Superior temporal gyrus (tissue), 1 donor: Measurements from ENCODE around the gene CNTNAP4.

Experiments
- DNase-seq: peaks from one replicate; pipeline ENCODE4 v3.0.0-alpha.2; 2016; ENCODE audit errors: extremely low spot score

CNTNAP4 gene

DNA sequence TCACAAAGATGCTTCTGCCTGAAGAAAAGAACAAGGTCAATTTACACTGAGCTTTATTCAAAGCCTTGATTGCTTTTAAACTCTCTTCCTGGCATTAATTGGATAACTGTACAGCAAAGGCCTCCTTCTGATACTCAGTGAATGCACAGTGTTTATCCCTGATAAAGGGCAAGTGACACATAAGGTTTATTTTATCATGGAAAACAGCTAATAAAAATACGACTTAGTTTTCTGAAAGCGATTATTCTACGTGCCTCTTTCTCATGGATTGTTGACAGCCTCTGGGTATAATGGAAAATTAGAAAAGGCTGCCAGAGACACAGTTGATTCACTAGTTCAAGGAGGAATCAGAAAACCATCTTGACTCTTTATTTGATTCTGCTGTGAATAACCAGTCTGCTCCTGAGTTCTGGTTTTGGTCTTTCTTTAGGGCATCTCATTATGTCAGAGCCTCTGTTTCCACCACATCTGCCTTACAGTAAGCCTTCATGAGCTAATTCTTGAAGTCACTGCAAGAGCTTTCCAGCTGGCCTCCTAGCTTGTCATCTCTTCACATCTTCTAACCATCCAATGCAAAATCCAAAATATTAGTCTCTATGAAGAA, 212.9 kb downstream of the CNTNAP4 start:
- DNase-seq = peak; percentile 14

DNA sequence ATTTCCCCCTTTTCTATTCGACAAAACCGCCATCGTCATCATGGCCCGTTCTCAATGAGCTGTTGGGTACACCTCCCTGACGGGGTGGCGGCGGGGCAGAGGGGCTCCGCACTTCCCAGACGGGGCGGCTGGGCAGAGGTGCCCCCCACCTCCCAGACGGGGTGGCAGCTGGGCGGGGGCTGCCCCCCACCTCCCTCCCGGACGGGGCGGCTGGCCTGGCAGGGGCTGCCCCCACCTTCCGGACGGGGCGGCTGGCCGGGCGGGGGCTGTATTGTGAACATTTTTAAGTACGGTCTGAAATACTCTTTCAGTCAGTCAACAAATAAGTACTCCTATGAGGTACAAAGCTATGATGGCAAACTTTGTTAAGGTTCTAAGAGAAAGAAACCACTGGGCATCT, 222.8 kb downstream of the CNTNAP4 start:
- DNase-seq = no peak

DNA sequence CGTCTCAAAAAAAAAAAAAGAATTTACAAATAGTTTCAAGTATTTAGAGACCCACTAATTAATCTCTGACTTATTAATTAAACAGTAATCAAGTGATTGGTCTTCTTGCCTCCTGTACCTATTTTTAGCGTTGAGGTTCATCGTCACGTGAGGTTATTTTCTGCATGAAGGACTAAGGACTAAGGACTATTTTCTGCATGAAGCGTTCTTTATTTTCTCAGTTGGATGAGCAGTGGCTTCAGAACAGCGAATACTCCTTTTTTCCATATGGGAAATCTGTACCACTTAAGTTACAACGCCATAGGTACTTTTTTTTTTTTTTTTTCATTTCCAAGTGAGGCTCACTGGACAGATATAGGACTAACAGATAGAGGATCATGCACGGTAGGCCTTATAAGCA, 224.9 kb downstream of the CNTNAP4 start:
- DNase-seq = peak; percentile 2

DNA sequence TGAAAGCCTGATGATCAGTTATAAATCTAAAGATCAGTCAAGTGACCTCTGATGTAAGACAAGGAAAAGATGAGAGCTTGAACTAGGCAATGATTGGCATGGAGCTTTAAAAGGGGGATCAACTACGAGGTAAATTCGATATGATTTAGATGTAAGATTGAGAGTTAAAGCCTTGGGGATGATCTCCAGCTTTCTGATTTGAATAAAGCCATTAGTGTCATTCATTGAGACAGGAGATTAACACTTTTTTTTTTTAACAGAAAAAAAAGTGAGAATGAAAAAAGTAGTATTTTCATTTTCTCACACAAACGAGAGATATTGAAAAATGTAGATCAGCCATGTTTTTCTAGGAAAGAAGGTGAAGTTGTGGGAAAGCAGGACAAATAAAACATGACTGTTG, 225.4 kb downstream of the CNTNAP4 start:
- DNase-seq = no peak

DNA sequence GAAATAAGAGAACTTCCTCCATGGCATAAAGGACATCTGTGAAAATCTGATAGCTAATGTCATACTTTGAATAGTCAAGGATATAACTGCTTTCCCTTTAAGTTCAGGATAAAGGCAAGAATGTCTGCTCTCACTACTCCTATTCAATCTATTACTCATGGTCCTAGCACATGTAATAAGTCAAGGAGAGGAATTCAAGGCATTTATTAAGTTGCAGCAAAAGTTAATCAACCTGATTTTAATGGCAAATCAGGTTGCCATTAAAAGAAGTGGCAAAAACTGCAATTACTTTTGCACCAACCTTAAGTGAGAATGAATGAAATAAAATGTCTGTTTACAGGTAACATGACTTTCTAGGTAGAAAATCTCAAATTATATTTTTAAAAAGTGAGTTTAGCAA, 225.9 kb downstream of the CNTNAP4 start:
- DNase-seq = peak; percentile 6

DNA sequence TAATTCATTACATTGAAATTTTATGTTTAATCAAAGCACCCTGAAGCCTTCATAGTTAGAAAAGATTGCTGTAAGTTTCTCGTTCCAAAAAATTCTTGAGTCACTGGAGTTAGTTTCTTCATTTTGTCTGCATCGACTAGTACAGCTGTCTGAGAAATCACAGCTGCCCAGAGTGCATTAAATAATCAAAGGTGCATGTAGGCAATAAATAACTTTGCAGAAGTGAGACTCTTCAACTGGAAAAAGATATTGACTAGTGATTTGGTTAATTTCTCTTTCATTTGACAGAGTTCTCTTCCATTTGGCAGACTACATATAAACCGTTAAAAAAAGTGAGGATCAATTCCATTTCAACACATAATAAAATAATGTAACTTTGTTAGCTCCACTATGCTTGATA, 234.0 kb downstream of the CNTNAP4 start:
- peak; percentile 3 for DNase-seq

DNA sequence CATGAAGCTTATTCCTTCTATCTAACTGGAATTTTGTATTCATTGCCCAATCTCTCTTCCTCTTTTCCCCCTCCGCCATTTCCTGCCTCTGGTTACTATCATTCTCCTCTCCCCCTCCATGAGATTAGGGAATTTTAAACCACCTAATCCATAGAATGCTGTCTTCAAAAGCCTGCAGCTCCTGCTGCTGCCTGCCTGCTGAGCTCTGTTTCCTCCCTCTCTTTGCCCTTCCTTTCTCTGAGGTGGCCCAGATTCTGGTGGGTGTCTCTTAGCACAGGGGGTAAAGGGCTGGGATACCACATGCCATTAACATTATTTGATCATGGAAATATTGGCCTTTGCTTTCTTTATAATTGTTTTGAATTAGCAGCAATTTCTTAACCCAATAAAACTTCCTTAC, 241.6 kb downstream of the CNTNAP4 start:
- DNase-seq = peak; percentile 13

DNA sequence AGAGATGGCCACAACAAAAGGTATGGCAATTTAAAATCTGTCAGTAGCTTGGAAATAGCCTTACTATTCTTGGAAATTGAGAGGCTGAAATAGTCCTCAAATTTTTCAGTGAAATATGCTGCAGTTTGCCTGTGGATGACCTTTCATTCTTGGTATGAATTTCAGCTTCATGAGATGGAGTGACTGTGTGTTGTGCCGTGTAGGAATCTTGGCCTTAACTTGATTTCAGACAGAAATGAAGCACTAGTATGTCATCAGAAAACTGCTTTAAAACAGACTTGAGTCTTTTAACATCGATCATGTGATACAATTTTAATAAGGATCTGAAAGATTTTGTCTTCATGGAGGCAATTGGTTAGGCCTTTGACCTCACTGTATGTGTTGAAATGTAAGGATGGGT, 247.2 kb downstream of the CNTNAP4 start:
- DNase-seq = no peak

DNA sequence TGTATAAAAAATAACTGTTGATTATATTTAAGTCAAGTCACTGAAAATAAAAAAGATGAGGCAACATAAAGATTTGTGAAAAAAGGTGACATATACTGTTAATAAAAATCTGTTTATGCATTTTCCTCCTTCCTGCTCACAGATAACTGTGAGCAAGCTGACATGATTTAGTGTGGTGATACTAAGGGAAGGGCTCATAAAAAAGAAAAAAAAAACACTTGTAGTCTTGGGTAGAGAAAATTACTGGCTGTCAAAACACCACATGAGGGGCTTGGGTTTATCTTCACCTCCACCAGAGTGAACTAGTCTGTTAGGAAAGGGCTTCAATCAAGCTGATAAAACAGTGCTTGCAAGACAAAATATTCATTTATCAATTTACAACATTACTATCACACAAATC, 247.6 kb downstream of the CNTNAP4 start:
- no peak for DNase-seq

DNA sequence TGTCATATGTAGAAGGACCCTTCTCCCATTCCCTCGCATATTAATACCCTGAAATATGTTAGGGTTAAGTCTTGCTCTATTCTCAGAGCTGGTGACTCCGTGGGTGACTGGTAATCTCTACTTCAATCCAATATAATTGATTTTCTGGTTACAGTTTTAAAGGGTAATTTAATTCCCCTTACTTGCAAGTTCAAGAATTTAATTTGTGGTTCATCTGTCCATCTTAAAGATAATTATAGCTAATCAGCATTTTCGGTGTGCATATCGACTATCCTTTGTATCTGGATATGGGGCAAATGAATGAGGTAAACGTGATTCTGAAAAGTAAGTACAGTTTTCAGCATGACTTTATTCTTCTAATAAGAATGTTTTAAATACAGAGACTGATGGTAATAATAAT, 250.0 kb downstream of the CNTNAP4 start:
- DNase-seq = no peak

DNA sequence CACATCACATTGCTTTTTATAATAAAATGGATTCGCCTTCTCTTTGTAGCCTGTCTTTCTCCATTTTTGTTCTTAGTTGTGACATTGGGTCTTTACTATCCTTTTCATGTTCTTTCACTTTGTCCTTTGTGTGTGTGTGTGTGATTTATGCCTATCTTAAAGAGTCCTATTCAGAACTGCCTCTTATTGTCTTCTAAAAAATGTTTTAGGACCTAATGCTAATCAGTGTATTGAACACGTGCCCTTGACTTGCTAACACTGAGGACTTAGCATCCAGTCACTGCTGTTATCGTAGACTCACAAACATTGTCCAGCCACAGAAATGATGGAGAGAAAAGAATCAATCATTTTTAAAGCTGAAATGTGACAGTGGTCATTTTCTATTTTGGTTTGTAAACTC, 251.9 kb downstream of the CNTNAP4 start:
- no peak for DNase-seq

DNA sequence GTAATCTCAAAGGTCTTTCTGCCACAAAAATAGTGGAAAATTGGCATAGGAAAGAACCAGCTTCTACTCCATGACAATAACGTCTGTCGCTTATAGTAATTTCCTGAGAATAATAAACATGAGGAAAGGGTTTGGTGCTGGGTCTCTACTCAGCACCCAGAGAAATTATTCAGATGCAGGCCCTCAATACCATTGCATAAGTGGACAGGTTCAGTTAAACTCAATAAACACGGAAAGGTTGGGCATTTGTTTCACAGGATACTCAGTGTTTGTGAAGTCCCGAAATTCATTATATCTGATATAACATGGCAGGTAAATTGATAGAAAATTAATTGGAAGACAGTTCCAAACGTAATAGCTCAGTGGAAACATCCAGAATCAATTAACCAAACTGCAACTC, 254.0 kb downstream of the CNTNAP4 start:
- no peak for DNase-seq

DNA sequence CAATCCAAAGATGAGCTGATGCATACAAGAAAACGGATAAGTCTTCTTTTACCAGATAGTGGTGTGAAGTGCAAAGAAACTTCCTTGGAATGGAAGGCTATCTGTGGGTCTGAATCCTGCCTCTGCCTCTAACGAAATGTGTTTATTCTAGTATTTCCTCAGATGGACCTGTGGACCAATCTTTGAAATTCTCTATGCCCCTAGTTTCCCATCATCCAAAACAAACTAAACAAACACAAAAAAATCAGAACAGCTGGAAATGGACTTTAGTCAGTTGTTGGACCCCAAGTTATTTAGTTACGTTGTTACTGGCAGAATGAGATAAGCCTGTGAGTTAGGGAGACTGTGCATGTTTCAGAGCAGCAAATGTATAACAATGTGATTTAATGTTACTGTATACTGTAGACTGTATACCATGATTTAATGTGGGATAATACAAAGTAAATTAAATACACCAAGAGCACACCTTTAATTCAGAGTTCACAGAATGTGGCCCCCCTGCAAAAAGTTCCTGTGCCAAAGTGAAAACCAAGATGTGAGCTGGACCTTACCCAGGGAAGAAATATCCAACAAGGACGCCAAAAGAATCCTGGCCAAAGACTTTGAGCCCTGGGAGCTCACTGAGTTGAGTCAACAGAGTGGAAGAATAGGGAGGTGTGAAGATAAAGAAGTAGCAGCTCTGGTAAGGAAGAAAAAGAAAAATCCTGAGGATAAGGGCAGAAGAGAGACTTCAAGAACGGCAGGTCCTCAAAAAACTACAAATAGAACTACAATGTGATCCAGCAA, 255.2 kb downstream of the CNTNAP4 start:
- DNase-seq = no peak

DNA sequence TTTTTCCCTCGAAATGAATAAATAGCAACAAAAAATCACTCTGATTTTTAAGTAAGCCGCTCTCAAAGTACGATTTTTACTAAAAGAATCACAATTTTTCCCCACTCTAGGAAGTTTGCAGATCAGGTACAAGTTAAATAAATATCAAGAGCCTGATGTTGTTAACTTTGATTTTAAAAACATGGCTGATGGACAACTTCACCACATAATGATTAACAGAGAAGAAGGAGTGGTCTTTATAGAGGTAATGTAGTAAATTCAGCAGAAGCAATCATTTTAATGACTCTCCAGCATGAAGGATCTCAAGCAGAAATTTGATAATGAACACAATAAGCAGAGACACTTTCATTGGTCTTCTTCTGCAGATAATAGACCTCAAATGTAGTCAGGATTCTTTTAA, 262.4 kb downstream of the CNTNAP4 start:
- no peak for DNase-seq

DNA sequence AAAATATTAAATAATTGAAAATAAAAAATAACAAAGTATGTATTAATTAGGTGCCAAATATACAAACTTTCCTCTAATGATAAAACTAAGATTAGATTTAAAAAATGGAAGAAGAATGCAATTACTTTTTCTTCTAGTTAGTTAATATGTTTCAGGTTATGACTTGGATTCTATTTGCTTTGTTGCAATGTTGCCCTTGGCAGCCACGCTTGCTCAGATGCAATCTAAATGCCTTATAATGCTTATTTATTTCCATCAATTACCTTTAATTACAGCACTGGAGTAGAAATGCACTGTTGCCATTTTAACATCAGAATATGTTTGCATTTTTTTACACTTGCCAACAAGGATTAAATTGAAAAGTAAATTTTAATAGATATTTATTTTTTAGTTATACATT, 263.9 kb downstream of the CNTNAP4 start:
- no peak for DNase-seq

DNA sequence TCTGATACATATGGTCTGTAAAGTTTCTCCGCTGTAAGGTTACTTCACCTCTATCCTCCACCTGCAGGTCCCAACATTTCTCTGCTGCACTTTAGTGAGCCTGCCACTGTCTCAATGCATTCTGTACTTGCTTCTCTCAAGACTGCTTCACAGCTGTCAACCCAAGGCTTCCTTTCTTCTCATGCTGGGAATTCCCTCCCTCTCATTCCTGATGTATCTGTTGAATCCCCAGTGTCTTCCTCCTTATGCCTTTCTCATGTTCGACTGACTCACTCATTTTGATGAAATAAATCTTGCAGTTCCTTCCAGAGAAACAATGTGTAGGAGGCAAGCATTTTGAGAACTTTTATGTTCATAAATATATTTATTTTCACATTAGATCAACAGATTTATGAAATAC, 288.3 kb downstream of the CNTNAP4 start:
- peak; percentile 32 for DNase-seq

DNA sequence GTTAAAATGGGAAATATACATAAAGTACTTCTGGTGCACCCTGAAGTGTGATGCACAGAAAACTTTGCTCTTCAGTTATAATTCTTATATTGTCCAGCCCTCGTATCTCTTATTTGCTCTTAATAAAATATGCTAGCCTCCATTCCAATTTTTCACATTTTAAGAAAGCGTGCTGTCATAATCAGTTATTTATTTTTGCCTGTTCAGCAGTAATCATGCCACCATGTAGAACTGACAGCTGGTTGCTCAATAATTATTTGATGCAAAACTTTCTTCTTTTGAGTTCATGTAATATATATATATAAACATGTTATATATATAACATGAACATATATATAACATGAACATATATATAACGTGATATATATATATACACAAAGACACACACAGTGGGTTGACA, 294.6 kb downstream of the CNTNAP4 start:
- DNase-seq = no peak

DNA sequence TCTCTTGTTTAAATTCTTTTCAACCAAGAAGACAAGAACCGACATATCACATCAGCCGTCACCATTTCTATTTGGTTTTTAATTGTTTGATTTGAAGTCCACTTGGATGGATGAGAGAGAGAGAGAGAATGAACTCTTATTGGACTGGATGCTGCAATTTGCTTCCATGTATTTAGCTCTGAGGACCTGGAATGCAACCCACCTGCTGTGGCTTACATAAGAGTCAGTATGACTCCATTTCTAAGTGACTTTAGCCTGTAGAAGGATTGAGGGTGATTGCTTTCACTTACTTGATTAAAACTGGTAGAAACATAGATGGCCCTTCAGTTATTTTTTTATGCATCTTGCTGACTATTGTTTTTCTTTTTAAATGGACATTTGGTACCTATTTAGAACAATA, 296.1 kb downstream of the CNTNAP4 start:
- no peak for DNase-seq

DNA sequence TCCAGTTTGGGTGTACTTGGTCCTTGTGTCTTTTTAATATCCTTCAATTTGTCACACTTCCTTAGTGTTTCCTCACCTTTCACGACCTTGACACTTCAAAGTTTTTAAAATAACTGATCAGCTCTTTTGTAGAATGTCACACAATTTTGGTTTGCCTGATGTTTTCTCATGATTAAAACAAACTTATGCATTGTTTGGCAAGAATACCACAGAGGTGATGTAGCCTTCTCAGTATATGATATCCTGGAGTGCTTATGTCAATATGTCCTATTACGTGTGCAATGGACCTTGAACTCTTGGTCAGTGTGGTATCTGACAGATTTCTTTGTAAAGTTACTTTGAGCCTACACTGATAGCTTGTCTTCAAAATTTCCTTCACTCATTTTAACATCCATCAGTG, 297.4 kb downstream of the CNTNAP4 start:
- no peak for DNase-seq

DNA sequence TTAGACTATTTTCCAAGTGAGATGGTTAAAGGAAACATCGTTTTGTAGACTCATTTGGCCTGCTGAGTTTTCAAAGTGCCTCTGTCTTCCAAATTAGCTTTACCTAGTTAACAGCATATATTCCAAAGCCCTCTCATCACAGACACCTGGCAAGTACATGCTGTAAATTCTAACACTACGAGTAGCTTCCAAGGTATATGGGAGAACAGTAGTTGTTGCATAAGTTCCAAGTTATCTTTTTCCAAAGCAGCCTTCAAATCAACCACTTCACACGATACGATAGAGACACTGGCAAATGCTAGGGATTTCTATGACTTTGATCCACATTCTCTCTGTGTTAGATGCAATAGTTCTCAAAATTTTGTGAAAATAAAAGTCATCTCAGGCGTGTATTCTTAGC, 299.3 kb downstream of the CNTNAP4 start:
- no peak for DNase-seq

DNA sequence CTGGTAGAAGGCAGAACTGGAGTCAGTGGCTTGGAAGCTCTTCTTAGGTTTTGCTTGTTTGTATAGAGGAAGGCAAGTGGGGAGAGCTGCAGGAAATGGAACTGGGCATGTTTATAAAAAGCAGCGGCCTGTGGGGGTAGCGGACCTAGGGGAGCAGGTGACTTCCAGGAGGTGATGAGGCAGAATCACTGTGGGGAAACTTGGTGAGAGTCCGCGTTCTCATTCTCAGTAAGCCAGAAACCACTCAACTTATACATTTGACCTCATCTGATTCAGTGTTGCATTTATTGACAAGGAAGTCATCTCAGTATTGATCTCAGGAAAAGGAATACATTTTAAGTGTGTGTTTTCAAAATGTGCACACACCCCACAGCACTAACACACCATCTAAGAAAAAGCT, 299.8 kb downstream of the CNTNAP4 start:
- DNase-seq = no peak

DNA sequence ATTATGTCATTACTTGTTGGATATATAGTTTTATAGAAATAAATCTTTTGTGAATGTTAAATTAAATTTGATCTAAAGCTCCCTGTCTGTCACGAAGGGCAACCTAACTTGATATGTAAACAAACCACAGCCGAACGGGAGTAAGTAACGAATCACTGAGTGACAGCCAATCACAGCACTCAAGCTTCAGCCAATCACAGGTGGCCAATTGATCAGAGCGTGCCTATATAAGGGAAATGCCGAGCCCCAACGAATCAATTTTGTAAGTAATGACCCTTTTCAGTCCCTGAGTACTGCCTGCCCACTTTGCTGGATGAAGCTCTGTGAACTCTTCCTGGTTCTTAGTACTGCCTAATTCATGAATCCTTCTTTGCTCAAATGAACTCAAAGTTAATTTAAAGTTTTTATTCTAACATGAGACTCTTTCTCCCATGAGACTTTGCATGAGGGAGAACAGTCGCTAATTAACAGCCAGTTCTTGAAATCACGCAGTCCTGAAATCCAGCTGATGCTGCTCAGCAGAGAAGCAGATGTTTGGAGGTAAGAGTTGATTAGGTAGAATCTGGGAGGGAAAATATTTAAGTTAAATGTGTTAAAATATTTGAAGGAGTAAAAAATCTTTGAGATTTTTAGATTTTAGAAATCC, 302.2 kb downstream of the CNTNAP4 start:
- no peak for DNase-seq

DNA sequence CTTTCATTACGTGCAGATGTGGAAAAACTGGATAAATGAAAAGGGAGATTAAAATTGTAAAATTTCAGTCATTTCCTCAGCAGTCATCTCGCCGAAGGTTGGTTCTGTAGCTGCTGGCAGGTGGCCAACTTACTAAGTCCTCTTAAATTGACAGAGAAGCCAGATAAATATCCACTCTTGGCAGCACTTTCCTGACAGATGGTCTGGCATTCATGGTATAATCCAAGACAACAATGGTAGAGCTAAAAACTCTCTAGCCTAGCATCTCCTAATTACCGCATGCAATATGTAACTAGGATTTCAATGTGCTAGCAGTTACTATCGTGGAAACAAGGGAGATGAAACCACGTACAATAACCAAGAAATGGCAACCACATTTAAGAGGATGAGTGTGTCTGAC, 306.3 kb downstream of the CNTNAP4 start:
- peak; percentile 80 for DNase-seq
